Loucy (cell line): ENCODE data around the gene GJA3.

Experiments
- EZH2phosphoT487 ChIP-seq: fragments of 200-600 bp; IDR thresholded peaks from 2 replicates; pipeline ENCODE4 v1.6.1; 2018; ENCODE audit warnings: antibody characterized with exemption, mild to moderate bottlenecking, moderate library complexity, borderline replicate concordance
- TF ChIP-seq, protein P1 (sequence below): fragments of 200-600 bp; sonication (generic); conservative IDR thresholded peaks from 2 replicates; pipeline ENCODE4 v1.5.1; 2014; ENCODE audit warnings: mild to moderate bottlenecking, antibody characterized with exemption, low read length

DNA sequence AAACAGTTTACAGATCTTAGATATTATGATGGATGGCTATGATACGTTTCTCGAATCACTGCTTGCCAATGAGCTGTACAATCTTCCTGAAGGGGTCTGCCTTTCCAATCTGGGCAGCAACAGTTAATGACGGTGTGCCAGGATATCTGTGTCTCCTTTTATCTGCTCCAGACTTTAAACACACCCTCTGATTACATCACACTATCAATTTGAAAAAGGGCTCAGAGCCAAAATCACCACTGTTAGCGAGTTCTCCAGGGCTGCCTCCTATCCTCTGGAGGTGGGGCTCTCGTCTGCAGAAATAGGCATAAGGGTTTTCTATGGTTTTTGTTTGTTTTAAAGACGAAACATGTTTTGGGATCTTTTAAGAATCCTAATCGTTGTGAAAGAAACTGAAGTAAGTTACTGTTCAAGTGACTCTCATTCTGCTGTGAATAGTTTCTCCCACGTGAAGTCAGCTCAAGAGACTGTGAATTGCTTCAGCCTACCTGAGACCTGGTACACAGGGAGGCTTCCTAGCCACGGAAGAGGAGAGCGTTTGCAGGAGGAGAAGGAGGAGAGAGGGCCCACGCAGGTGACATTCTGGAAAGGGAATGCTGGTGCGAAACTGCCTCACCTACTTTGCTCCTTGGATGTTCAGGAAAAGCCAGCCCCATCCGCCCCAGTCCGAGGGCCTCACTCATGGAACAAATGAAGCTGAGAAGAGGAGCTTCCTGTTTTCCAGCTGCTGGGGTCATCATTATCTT lies 15.2 kb upstream of the GJA3 start:
- TF ChIP-seq, protein P1, sequence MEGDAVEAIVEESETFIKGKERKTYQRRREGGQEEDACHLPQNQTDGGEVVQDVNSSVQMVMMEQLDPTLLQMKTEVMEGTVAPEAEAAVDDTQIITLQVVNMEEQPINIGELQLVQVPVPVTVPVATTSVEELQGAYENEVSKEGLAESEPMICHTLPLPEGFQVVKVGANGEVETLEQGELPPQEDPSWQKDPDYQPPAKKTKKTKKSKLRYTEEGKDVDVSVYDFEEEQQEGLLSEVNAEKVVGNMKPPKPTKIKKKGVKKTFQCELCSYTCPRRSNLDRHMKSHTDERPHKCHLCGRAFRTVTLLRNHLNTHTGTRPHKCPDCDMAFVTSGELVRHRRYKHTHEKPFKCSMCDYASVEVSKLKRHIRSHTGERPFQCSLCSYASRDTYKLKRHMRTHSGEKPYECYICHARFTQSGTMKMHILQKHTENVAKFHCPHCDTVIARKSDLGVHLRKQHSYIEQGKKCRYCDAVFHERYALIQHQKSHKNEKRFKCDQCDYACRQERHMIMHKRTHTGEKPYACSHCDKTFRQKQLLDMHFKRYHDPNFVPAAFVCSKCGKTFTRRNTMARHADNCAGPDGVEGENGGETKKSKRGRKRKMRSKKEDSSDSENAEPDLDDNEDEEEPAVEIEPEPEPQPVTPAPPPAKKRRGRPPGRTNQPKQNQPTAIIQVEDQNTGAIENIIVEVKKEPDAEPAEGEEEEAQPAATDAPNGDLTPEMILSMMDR: no peak
- TF ChIP-seq EZH2phosphoT487: no peak
